H4 (cell line): ENCODE results near the gene UBE2I. TPM values are rescaled to one million over a fixed set of nuclear protein-coding genes. Genes with fewer than 3 reads are reported as not detected.
"Not testable (repeated sequence)": the region's sequence is repeated elsewhere in the genome, so short reads cannot be mapped to it uniquely, and the experiment has no call there.

Source experiments
- DNase-seq: peaks from one replicate; pipeline ENCODE4 v3.0.0-alpha.2; 2015; ENCODE audit warnings: low spot score
- total RNA-seq: library from RNA; depleted of rRNA; stranded (reverse); fragments of >200 nt; shearing (Covaris generic); gene quantifications from 2 replicates; pipeline ENCODE4 v1.2.3, GENCODE V29; 2014

The UBE2I gene
- total RNA-seq, 1 experiment from 2014 or later: 121 TPM

DNA sequence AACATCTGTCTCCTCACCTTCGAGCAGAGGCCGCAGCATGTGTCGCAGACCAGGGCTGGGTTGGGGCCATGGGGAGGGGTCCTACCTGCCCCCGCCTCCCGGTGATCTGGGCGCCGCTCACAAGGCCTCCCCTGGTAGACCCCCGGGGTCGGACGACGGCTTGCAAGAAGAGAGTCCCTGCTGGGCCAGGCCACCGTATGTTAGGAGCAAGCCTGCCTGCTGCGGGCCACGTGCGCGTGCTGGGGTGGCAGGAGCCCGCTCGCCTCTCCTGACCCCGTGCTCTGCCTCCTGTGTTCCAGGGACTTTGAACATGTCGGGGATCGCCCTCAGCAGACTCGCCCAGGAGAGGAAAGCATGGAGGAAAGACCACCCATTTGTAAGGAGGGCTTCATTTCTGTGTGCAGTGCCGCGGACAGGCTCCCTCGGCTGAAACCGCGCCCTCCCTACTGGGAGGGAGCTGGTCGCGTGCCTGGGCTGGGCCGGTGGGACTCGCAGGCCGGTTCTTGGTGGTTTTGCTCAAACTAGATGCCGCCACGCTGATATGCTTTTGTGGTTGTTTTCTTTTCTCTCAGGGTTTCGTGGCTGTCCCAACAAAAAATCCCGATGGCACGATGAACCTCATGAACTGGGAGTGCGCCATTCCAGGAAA is 4.4 kb downstream of the UBE2I start:
- DNase-seq: no peak

- no peak for DNase-seq
These were observed 5.1 kb downstream of the UBE2I start for GRCh38 chr16:1314399-1315068.

DNA sequence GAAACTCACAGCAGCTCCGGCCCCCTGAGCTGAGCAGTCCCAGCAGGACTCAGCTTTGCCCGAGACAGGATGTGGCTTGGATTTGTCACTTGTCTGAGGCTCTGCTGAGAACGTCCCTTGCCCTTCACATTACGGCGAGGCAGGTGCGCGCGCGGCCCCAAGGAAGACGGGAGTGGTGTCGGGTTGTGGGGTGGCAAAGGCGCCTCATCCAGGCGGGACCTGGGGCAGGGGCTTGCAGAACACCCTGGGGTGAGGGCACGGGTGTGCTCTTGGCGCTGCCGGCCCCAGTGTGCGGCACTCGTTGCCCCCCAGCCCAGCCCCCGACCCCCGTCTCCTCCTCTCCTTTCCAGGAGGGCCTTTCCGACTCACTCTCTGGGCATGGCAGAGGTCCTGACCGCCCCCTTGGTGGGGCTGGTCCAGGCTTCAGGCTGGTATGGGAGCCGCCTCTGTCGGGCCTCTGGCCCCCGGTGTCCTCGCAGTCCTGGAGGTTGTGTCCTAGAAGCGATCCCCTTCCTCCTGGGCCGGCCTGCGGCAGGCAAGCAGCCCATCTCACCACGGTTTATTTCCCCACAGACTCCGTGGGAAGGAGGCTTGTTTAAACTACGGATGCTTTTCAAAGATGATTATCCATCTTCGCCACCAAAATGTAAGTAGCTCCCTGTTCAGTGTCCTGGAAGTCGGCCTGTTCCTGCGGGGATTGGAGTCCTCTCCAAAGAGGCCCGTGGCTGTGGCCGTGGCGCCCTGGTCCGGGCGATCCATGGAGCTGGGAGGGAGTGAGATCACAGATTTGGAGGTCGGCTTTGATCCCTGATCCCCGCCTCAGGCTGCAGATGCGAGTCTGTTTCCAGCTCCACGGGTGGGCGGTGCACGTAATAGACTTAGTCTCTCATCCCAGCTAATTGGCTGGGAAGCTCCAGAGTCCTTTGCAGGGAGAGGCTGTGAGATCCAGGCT is 5.9 kb downstream of the UBE2I start:
- no peak for DNase-seq

- DNase-seq: no peak
These were observed 6.6 kb downstream of the UBE2I start for GRCh38 chr16:1316033-1316405.

DNA sequence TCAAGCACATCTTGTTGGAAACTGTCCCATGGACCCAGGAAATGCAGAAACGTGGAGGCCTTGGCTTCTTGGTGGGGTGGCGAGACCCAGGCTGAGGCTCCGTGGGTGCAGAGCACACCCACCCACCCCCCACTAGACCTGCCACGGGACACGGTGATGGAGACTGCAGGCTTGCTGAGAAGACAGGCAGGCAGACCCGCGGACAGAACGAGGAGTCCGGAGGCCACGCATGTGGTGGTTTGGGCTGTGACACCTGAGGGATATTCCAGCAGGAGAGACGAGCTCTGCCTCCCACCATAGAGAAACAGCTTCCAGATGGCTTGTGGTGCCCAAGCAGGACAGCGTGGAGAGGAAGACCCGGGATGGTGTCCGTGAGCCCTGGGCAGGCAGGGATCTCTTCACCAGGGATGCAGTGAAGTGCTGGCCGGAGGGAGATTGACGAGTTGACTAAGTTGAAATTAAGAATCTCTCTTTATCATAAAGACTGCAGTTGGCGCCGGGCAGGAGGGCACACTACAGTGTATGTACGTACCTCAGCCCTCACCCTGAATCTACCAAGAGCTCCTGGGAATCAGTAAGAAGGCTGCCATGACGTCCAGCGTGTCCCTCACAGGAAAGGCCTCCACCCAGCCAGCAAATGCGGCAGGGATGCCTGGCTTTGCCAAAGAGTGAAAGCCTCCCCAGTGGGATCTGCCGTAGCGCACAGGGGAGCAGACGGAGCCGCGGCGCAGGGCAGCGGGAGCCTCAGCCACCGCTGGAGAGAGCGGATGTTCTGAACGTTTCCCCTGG is 8.2 kb downstream of the UBE2I start:
- no peak for DNase-seq

GRCh38 chr16:1318268-1318545 is 8.8 kb downstream of the UBE2I start:
- no peak for DNase-seq

DNA sequence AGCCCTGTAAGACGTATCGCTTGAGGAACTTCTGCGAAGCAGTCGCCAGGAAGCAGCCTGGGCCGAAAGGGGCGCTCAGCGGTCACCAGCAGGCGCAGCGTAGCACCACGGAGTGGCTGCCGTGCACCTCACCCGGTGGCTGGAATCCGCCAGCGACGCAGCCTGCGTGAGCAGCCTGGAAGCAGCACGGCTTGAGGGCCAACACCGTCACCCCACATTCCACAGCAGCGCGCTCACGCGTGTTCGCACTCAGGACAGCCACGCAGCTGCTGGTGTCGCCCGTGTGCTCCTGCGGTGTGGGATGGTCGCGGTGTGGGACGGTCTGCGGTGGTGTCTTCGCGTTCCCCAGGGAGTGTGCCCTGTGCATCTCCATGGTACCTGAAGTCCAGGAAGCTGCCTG is 9.6 kb downstream of the UBE2I start:
- no peak for DNase-seq

DNA sequence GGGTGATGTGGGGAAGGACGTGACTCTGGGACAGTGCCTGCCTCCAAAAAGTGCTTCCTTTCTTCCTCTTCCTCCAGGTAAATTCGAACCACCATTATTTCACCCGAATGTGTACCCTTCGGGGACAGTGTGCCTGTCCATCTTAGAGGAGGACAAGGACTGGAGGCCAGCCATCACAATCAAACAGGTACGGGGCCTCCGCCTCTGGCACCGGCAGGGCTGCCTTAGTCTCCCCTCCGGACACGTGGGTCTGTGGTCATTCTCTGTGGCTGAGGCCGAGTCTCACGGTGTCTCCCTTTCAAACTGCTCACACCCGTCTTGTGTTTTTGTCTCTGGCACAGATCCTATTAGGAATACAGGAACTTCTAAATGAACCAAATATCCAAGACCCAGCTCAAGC is 10.7 kb downstream of the UBE2I start:
- DNase-seq: no peak

GRCh38 chr16:1320658-1321240 is 11.3 kb downstream of the UBE2I start:
- no peak for DNase-seq

DNA sequence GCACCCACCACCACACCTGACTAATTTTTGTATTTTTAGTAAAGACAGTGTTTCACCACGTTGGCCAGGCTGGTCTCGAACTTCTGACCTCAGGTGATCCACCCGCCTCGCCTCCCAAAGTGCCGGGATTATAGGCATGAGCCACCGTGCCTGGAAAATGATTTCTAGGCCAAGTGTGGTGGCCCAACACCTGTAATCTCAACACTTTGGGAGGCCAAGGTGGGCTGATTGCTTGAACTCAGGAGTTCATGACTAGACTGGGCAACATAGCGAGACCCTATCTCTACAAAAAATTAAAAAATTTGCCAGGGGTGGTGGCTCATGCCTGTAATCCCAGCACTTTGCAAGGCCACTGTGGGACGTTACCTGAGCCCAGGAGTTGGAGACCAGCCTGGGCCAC is 13.0 kb downstream of the UBE2I start:
- DNase-seq: no peak

DNA sequence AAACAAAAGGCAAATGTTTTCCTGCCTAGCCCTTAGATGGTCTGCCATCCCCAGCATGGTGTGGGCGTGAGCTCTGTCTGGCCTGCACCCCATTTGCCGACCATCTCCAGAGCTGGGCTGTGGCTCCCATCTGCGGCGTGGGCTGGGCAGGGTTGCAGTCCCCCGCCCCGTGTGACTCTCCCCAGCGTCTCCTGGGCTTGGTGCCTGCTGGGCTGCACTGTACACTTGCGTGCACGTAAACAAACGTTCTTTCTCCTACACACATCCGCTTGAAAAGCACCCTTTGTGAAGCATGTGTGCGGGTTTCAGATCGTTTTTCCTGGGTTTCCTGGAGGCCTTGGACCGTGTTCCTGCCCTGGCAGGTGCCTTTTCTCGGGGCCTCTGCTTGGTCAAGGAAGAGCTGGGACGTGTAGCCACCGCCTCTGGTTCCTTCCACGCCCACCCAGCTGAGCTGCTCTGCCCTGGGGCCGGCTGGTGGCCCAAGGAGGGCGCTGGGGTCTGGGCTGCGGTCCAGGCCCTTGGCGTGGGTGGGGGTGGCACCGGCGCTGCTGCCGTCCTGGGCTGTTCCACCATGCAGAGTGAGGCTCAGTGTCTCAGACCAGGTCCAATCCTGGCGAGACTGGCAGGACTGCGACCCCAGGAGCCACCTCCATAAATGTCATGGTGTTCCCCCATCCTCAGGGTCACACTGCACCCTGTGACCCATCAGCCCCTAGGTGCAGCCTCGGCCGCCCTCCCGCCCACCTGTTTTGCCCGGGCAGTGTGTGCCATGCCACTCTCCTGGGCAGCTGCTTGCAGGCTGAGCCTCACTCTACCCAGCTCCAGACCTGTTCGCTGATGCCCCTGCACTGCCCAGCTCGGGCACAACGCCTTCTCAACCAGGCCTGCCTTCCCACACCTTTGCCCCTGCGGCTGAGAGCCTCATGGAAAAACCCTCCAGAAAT is 14.1 kb downstream of the UBE2I start:
- no peak for DNase-seq

GRCh38 chr16:1324286-1324826 is 14.9 kb downstream of the UBE2I start:
- DNase-seq: no peak

- no peak for DNase-seq
These were observed 15.8 kb downstream of the UBE2I start for GRCh38 chr16:1325261-1325660.

GRCh38 chr16:1325673-1326371 is 16.4 kb downstream of the UBE2I start:
- no peak for DNase-seq

- no peak for DNase-seq
These were observed 17.0 kb downstream of the UBE2I start for GRCh38 chr16:1326391-1326790.

DNA sequence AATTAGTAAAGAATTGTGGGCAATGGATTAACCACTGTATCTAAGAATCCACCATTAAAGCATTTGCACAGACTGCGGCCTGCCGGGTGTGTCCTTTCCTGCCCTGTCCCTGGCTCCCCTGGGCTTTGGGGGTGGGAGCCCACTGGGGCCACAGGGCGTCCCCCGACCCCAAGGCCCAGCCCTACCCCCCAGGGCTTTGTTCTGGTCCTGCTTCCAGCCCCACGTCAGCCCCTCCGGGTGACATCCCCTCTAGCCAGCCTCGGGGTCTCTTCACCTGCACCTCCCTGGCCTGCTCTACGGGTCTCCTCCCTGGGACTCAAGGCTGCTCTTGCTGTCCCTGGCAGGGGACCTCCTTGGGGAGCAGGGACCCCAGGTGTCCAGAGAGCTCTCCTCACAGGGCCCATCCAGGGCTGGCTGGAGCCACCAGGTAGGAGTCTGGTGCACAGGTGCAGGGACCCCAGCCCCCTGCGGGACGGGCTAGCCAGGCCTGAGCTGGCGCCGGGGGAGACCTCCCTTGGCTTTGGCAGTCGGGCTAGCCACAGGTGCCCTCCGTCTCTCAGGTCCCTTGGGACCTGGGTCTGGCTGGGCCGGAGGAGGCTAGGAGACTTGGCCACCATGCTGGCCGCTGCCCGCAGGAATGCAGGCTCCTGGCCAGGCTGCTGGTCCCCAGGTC is 17.6 kb downstream of the UBE2I start:
- no peak for DNase-seq

DNA sequence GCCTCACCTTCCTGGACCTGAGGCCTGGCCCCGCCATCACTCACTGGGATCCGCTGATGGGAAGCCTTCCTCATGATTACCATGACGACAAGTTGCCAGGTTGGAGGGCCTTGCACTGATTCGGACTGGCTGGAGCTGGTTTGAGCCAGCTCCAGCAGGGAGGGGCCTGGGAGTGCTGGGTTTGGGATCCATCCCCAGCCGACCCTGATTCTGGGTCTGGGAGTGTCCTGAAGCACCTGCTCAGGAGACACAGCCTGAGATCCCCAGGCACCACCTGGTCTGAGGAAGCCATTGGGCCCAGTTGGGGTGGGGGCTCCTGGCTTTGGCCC is 18.1 kb downstream of the UBE2I start:
- no peak for DNase-seq

- not testable (repeated sequence) for DNase-seq
These were observed 18.7 kb downstream of the UBE2I start for GRCh38 chr16:1328136-1328535.

DNA sequence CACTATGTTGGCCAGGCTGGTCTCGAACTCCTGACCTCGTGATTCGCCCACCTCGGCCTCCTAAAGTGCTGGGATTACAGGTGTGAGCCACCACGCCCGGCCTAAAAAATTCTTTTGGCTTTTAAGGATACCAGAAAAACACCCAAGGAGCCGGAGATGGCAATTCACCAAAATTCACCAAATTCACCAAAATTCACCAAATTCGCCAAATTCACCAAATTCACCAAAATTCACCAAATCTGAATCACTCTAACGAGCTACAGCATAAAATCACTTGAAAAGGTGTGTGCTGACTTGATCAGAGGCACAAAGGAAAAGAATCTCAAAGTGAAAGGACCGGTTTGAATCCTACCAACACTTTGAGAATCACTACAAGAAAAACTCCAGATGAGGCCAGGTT is 19.5 kb downstream of the UBE2I start:
- not testable (repeated sequence) for DNase-seq
